ENCODE measurements around the gene SPEN. TPM values are rescaled to one million over a fixed set of nuclear protein-coding genes. Genes with fewer than 3 reads are reported as not detected.

Gene SPEN
- total and polyA plus RNA-seq, 2 of the 13 experiments (the other 11 are each of a cell fraction or from before 2014, with no cell fraction given): 4.8 to 14.0 TPM

DNA sequence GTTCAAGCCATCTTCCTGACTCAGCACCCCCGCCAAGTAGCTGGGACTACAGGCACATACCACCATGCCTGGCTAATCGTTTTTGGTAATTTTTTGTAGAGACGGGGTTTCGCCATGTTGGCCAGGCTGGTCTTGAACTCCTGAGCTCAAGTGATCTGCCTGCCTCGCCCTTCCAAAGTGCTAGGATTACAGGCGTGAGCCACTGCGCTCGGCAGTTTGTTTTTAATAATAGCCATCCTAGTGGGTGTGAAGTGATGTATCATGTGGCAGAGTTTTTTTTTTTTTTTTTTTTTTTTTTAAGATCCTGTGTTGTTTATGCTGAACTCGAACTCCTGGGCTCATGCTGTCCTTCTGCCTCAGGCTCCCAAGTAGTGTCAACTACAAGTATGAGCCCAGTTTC lies 51.8 kb downstream of the SPEN start (continued):
- TF ChIP-seq, protein P1, sequence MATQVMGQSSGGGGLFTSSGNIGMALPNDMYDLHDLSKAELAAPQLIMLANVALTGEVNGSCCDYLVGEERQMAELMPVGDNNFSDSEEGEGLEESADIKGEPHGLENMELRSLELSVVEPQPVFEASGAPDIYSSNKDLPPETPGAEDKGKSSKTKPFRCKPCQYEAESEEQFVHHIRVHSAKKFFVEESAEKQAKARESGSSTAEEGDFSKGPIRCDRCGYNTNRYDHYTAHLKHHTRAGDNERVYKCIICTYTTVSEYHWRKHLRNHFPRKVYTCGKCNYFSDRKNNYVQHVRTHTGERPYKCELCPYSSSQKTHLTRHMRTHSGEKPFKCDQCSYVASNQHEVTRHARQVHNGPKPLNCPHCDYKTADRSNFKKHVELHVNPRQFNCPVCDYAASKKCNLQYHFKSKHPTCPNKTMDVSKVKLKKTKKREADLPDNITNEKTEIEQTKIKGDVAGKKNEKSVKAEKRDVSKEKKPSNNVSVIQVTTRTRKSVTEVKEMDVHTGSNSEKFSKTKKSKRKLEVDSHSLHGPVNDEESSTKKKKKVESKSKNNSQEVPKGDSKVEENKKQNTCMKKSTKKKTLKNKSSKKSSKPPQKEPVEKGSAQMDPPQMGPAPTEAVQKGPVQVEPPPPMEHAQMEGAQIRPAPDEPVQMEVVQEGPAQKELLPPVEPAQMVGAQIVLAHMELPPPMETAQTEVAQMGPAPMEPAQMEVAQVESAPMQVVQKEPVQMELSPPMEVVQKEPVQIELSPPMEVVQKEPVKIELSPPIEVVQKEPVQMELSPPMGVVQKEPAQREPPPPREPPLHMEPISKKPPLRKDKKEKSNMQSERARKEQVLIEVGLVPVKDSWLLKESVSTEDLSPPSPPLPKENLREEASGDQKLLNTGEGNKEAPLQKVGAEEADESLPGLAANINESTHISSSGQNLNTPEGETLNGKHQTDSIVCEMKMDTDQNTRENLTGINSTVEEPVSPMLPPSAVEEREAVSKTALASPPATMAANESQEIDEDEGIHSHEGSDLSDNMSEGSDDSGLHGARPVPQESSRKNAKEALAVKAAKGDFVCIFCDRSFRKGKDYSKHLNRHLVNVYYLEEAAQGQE (IDR thresholded peaks at IDR 0.05; ENCODE audit: borderline replicate concordance in 1 of 2, low read depth in 1 of 2, low read length in 2 of 2): no peak
- no peak for TF ChIP-seq ZNF598 (CRISPR knock-in tag; IDR thresholded peaks at IDR 0.05; ENCODE audit: borderline replicate concordance)
- no peak for TF ChIP-seq RXRA (CRISPR knock-in tag; IDR thresholded peaks at IDR 0.05)
- no peak for TF ChIP-seq CCAR2 (optimal IDR thresholded peaks at IDR 0.05; ENCODE audit: low read depth, low read length)
- TF ChIP-seq, protein P2, sequence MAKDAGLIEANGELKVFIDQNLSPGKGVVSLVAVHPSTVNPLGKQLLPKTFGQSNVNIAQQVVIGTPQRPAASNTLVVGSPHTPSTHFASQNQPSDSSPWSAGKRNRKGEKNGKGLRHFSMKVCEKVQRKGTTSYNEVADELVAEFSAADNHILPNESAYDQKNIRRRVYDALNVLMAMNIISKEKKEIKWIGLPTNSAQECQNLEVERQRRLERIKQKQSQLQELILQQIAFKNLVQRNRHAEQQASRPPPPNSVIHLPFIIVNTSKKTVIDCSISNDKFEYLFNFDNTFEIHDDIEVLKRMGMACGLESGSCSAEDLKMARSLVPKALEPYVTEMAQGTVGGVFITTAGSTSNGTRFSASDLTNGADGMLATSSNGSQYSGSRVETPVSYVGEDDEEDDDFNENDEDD (CRISPR knock-in tag; IDR thresholded peaks at IDR 0.05; ENCODE audit: borderline replicate concordance): no peak
- TF ChIP-seq ZKSCAN1 (IDR thresholded peaks at IDR 0.05; ENCODE audit: low read length): no peak
- TF ChIP-seq, protein P3, sequence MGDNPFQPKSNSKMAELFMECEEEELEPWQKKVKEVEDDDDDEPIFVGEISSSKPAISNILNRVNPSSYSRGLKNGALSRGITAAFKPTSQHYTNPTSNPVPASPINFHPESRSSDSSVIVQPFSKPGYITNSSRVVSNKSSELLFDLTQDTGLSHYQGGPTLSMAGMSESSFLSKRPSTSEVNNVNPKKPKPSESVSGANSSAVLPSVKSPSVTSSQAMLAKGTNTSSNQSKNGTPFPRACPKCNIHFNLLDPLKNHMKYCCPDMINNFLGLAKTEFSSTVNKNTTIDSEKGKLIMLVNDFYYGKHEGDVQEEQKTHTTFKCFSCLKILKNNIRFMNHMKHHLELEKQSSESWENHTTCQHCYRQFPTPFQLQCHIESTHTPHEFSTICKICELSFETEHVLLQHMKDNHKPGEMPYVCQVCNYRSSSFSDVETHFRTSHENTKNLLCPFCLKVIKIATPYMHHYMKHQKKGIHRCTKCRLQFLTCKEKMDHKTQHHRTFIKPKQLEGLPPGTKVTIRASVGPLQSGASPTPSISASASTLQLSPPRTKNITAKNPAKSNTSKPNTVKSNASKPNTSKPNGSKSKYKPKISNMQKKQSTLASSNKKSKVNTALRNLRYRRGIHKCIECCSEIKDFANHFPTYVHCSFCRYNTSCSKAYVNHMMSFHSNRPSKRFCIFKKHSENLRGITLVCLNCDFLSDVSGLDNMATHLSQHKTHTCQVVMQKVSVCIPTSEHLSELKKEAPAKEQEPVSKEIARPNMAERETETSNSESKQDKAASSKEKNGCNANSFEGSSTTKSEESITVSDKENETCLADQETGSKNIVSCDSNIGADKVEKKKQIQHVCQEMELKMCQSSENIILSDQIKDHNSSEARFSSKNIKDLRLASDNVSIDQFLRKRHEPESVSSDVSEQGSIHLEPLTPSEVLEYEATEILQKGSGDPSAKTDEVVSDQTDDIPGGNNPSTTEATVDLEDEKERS (CRISPR knock-in tag; IDR thresholded peaks at IDR 0.05): no peak
- TF ChIP-seq ZNF672 (CRISPR knock-in tag; IDR thresholded peaks at IDR 0.05): no peak
- no peak for TF ChIP-seq SSRP1 (CRISPR knock-in tag; IDR thresholded peaks at IDR 0.05)
- TF ChIP-seq, protein P4, sequence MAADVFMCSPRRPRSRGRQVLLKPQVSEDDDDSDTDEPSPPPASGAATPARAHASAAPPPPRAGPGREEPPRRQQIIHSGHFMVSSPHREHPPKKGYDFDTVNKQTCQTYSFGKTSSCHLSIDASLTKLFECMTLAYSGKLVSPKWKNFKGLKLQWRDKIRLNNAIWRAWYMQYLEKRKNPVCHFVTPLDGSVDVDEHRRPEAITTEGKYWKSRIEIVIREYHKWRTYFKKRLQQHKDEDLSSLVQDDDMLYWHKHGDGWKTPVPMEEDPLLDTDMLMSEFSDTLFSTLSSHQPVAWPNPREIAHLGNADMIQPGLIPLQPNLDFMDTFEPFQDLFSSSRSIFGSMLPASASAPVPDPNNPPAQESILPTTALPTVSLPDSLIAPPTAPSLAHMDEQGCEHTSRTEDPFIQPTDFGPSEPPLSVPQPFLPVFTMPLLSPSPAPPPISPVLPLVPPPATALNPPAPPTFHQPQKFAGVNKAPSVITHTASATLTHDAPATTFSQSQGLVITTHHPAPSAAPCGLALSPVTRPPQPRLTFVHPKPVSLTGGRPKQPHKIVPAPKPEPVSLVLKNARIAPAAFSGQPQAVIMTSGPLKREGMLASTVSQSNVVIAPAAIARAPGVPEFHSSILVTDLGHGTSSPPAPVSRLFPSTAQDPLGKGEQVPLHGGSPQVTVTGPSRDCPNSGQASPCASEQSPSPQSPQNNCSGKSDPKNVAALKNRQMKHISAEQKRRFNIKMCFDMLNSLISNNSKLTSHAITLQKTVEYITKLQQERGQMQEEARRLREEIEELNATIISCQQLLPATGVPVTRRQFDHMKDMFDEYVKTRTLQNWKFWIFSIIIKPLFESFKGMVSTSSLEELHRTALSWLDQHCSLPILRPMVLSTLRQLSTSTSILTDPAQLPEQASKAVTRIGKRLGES (CRISPR knock-in tag; IDR thresholded peaks at IDR 0.05; ENCODE audit: borderline replicate concordance): no peak
